Mucosa of stomach (tissue), 1 donor: Measurements from ENCODE around the gene SEMA6C.
"Not testable (repeated sequence)": the region's sequence is repeated elsewhere in the genome, so short reads cannot be mapped to it uniquely, and the experiment has no call there.

Experiments
- H3K27me3 ChIP-seq: one replicate; pipeline ENCODE4 v1.7.0; 2013; ENCODE audit warnings: mild to moderate bottlenecking, low read length; ENCODE audit not compliant: control insufficient read depth, insufficient read depth
- H3K36me3 ChIP-seq: one replicate; pipeline ENCODE4 v1.7.0; 2013; ENCODE audit warnings: low read length; ENCODE audit not compliant: control insufficient read depth, insufficient read depth
- H3K4me1 ChIP-seq: one replicate; pipeline ENCODE4 v1.7.0; 2013; ENCODE audit warnings: mild to moderate bottlenecking, low read length; ENCODE audit not compliant: control insufficient read depth, insufficient read depth
- H3K4me3 ChIP-seq: one replicate; pipeline ENCODE4 v1.7.0; 2013; ENCODE audit warnings: low read length
- H3K9ac ChIP-seq: one replicate; pipeline ENCODE4 v1.7.0; 2013; ENCODE audit warnings: mild to moderate bottlenecking, low read length, moderate library complexity
- H3K9me3 ChIP-seq: one replicate; pipeline ENCODE4 v1.7.0; 2013; ENCODE audit warnings: mild to moderate bottlenecking, low read length, moderate library complexity; ENCODE audit not compliant: control insufficient read depth
- donor health status: Pancreatic carcinoma.

Gene SEMA6C

DNA sequence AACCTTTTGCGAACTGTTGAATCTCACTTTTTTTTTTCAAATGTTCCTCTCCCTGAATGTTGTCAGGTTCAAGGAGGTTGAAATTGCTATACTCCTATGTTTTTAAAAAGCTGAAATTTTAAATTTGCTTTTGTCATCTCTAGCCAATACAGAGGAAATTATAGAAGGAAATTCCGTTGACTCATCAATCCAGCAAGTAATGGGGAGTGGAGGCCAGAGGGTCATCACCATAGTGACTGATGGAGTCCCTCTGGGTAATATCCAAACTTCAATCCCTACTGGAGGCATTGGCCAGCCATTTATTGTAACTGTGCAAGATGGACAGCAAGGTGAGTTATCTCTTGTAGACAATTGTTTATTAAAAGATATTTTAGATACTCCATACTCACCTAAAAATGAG, 39.5 kb downstream of the SEMA6C start:
- no peaks in the 10 kb centered on the region for H3K4me1 ChIP-seq
- H3K9me3 ChIP-seq, result no peaks in the 10 kb centered on the region
- H3K36me3 ChIP-seq, result no peaks in the 10 kb centered on the region
- no peaks in the 10 kb centered on the region for H3K27me3 ChIP-seq
- no peak overlapping the region for H3K4me3 ChIP-seq
- H3K9ac ChIP-seq, result no peak overlapping the region

DNA sequence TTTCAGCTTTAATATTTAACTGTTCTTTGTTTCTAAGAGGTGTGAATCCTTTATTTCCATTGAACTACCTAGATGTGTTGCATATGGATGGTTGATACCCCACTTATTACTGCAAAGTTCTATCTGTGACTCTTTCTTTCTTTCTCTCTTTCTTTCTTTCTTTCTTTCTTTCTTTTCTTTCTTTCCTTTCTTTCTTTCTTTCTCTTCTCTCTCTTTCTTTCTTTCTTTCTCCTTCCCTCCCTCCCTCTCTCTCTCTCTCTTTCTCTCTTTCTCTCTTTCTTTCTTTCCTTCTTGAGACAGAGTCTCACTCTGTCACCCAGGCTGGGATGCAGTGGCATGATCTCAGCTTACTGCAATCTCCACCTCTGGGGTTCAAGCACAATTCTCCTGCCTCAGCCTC, 41.8 kb downstream of the SEMA6C start:
- Histone ChIP-seq H3K9ac (no peak overlapping the region), H3K36me3 (no peaks in the 10 kb centered on the region), H3K27me3 (no peaks in the 10 kb centered on the region), H3K4me1 (no peaks in the 10 kb centered on the region), H3K9me3 (no peaks in the 10 kb centered on the region), H3K4me3 (no peak overlapping the region)

DNA sequence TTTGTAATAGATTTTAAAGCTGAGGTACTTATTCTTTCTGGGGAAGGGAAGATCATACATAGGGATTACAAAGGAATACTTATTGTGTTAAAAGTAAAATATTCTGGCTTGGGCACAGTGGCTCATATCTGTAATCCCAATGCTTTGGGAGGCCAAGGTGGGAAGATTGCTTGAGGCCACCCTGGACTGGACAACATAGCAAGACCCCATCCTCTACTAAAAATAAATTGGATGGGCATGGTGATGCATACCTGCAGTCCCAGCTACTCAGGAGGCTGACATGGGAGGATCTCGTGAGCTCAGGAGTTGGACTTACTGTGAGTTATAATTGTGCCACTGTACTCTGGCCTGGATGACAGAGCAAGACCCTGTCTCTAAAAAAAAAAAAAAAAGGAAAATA, 48.3 kb downstream of the SEMA6C start:
- H3K4me1 ChIP-seq, result no peaks in the 10 kb centered on the region
- H3K36me3 ChIP-seq, result no peaks in the 10 kb centered on the region
- H3K9ac ChIP-seq, result no peak overlapping the region
- H3K9me3 ChIP-seq, result no peaks in the 10 kb centered on the region
- H3K4me3 ChIP-seq, result no peak overlapping the region
- no peaks in the 10 kb centered on the region for H3K27me3 ChIP-seq

DNA sequence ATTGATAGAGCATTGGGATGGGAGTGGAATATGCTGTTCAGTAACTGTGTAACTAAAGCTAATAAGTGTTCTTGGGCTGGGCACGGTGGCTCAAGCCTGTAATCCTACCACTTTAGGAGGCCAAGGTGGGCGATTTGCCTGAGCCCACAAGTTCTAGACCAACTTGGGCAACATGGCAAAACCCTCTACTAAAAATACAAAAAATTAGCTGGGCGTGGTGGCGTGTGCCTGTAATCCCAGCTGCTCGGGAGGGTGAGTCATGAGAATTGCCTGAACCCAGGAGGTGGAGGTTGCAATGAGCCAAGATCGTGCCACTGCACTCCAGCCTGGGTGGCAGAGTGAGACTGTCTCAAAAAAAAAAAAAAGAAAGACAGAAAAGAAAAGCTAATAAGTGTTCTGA, 49.0 kb downstream of the SEMA6C start:
- not testable (repeated sequence) for H3K27me3 ChIP-seq, H3K36me3 ChIP-seq, H3K4me3 ChIP-seq, H3K9me3 ChIP-seq, H3K4me1 ChIP-seq, H3K9ac ChIP-seq

DNA sequence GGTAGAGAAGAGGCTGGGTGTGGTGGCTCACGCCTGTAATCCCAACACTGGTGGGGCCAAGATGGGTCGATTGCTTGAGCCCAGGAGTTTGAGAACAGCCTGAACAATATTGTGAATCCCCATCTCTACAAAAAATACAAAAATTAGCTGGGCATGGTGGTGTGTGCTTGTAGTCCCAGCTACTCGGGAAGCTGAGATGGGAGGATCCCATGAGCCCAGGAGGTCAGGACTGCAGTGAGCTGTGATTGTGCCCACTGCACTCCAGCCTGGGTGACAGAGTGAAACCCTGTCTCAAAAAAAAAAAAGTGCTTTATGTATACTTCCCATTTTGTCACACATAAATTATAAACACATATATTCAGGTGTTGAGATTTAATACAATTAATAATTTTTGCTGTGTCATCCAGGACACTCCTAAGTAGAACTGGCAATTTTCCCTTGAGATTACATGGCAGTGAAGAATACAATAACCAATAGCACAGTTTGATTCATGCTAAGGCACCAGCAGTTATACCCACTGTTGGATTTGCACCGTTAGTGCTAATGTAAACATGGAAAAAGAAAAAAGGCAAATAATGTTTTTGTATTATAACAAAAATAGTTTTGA, 60.4 kb downstream of the SEMA6C start:
- Histone ChIP-seq H3K36me3 (peaks cover 3% of the 10 kb centered on the region), H3K4me3 (no peak overlapping the region), H3K27me3 (no peaks in the 10 kb centered on the region), H3K9me3 (no peaks in the 10 kb centered on the region), H3K4me1 (no peaks in the 10 kb centered on the region), H3K9ac (no peak overlapping the region)
